Subcutaneous abdominal adipose tissue (tissue), 5 donors: ENCODE measurements around the gene LRP1B.

Source experiments
- H3K27ac ChIP-seq: one replicate; pipeline ENCODE4 v1.7.0; 2013; ENCODE audit warnings: low read depth, mild to moderate bottlenecking, inconsistent platforms, low read length, moderate library complexity
- H3K27me3 ChIP-seq, 5 donors: one replicate each; pipeline ENCODE4 v1.7.0; 2013; ENCODE audit warnings: low read length in 5 of 5, inconsistent platforms in 1 of 5; ENCODE audit not compliant: control insufficient read depth in 5 of 5, insufficient read depth in 4 of 5
- H3K36me3 ChIP-seq, 5 donors: one replicate each; pipeline ENCODE4 v1.7.0; 2013; ENCODE audit warnings: low read length in 5 of 5; ENCODE audit not compliant: control insufficient read depth in 5 of 5, insufficient read depth in 5 of 5
- H3K4me1 ChIP-seq, 5 donors: one replicate each; pipeline ENCODE4 v1.7.0; 2013; ENCODE audit warnings: low read length in 5 of 5, mild to moderate bottlenecking in 3 of 5, moderate library complexity in 1 of 5; ENCODE audit not compliant: control insufficient read depth in 5 of 5, insufficient read depth in 5 of 5
- H3K4me3 ChIP-seq, 5 donors: one replicate each; pipeline ENCODE4 v1.7.0; 2013; ENCODE audit warnings: low read length in 5 of 5, low read depth in 1 of 5
- H3K9ac ChIP-seq, 5 donors: one replicate each; pipeline ENCODE4 v1.7.0; 2013; ENCODE audit warnings: low read length in 5 of 5, mild to moderate bottlenecking in 4 of 5, moderate library complexity in 3 of 5
- H3K9me3 ChIP-seq, 5 donors: one replicate each; pipeline ENCODE4 v1.7.0; 2013; ENCODE audit warnings: low read length in 5 of 5; ENCODE audit not compliant: control insufficient read depth in 5 of 5
- donor health status: healthy.
- donor health status: healthy.
- donor health status: healthy.
- donor health status: healthy.
- donor health status: healthy.

The LRP1B gene

DNA sequence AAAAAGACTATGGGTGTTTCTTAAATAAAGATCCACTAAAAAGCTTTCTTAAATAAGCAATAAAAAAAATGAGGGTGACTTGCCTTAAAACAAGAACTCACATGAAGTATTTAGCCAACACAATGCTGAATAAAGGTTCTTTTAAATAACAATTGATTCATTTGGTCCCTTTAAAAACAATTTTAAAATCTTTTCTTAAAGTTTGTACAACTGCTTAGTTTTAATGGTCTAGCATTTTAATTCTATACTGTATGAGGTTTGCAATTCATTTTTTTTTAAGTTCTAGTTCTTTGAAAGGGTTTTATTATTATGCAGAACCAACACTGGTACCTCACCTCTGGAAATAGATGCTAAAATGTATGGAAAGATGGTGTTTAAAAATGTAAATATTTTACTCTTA lies 1017.5 kb downstream of the LRP1B start:
- H3K27ac ChIP-seq = no peak overlapping the region
- H3K9me3 ChIP-seq = no peaks in the 10 kb centered on the region
- H3K9ac ChIP-seq = no peak overlapping the region
- H3K4me3 ChIP-seq = no peak overlapping the region
- no peaks in the 10 kb centered on the region for H3K4me1 ChIP-seq
- no peaks in the 10 kb centered on the region for H3K36me3 ChIP-seq
- H3K27me3 ChIP-seq = no peaks in the 10 kb centered on the region

DNA sequence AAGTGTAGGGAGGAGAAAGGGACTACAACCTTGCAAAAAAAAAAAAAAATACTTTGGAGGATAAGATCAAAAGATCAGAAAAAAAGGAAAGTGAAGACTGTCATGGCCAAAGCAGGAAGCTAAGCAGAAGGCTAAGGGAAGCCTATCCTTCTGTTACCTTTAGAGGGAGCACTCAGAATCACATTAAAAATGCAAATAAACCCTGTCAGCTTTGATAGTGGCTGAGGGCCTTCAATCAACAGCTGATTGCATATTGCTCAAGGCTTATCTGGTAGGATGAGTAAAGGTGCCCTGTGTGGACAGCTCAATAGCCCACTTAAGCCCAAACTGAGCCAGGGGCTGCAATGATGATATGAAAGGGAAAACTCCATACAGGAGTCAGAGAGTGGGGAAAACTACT lies 1021.2 kb downstream of the LRP1B start:
- Histone ChIP-seq H3K4me1 (no peaks in the 10 kb centered on the region), H3K27me3 (no peaks in the 10 kb centered on the region), H3K27ac (no peak overlapping the region), H3K36me3 (no peaks in the 10 kb centered on the region), H3K9ac (no peak overlapping the region), H3K9me3 (no peaks in the 10 kb centered on the region), H3K4me3 (no peak overlapping the region)

DNA sequence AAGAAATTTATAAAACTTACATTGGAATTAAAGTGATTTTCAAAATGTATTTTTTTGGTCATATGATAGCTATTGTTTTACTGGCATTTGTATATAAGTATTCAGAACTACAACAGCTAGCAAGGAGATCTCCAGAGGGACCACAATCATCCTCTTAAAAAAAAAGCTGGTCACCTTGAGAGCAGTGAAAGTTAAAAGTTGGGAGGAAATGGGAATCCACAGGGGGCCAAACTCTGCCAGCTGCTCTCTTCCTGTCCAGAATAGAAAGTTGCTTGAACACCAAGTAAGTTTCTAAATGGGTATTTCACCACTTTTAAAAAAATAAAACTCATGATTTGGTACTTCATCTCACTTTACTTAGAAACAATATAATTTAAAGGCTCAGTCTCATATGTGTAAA lies 1025.1 kb downstream of the LRP1B start:
- Histone ChIP-seq H3K27me3 (no peaks in the 10 kb centered on the region), H3K9me3 (no peaks in the 10 kb centered on the region), H3K4me1 (no peaks in the 10 kb centered on the region), H3K9ac (no peak overlapping the region), H3K27ac (no peak overlapping the region), H3K4me3 (no peak overlapping the region), H3K36me3 (no peaks in the 10 kb centered on the region)

DNA sequence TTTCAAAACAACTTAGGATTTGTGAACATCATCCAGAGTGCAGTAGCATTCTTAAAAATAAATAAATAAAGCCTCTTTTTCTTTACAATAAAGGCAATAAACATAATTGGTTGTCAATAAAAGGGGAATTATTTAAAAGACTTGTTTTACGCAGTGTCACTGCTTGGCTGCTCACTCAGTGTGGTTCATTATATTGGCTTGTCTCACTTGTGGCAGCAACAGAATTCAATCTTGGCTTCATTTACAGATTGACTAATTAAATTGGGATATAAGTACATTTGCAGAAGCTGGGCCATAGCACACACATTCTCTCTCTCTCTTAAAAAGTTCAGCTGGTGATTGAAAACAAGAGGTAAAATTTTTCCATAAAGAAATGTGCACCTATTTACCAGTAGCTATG lies 1027.6 kb downstream of the LRP1B start:
- H3K36me3 ChIP-seq = no peaks in the 10 kb centered on the region

DNA sequence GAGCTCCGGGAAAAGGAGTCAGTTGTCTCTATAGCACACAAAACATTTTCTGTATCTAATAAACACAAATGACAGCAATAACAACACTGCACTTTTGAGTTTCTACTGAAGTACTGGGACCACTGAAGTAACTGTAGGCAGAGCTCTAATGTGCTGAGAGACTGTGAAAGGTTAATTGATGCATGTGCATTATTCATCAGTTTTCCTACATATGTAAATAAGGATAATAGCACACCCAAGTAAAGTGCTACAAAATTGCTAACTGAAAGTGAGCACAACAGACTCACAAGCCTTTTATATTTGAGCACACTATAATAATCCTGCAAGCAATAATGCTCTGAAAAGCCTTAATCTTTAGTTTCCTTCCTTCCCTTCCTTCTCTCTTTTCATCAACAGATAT lies 1051.6 kb downstream of the LRP1B start:
- Histone ChIP-seq H3K27me3 (no peaks in the 10 kb centered on the region), H3K27ac (no peak overlapping the region), H3K9ac (no peak overlapping the region), H3K9me3 (no peaks in the 10 kb centered on the region), H3K4me1 (no peaks in the 10 kb centered on the region), H3K4me3 (no peak overlapping the region), H3K36me3 (no peaks in the 10 kb centered on the region)

More for the DNA sequence above, 1027.6 kb downstream of the LRP1B start:
- Histone ChIP-seq H3K4me1 (no peaks in the 10 kb centered on the region), H3K27ac (no peak overlapping the region), H3K9me3 (no peaks in the 10 kb centered on the region), H3K9ac (no peak overlapping the region), H3K27me3 (no peaks in the 10 kb centered on the region), H3K4me3 (no peak overlapping the region)

DNA sequence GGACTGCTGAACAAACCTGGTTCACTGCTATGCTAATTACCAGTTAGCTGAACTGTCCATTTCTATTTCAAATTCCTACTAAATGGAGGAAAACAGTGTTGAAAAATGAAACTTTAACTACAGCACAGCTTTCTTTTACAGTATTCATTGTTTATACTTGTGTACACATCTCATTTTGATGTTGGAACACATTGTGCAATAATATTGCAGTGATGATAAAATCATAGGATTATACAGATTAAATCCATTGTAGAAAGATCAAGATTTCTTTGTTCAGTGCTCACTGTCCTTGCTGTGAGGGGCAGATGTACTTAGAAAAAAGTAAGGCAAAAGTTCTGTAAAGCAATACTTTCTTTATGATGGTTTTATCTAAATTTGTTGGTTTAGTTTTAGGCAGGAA lies 1055.1 kb downstream of the LRP1B start:
- H3K4me1 ChIP-seq = no peaks in the 10 kb centered on the region

DNA sequence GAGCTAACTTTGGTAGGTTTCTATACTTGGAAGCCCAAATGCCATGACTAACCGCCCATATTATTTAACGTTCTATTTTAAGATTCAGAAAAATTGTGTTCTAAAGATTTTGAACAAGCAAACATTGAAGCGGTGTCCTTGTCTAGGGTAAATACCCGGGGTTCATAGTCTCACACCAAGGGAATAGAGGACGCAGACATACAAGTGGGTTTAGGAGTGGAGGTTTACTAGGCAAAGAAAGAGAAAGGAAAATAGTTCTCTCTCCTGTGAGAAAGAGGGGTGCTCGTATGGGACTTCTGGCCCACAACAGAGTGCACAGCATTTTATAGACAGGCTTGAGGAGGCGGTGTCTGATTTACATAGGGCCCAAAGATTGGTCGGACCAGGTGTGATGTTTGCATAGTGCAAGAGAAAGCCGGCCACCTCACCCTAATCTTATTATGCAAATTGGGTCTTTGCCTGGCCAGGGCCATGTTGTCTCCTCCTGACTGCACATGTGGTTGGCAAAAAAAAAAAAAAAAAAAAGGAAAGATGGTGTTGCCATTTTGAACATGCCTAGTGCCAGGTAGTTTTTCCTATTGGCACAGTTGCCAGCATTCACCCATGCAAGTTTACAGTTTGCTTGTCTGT lies 1062.6 kb downstream of the LRP1B start:
- Histone ChIP-seq H3K9ac (no peak overlapping the region), H3K36me3 (no peaks in the 10 kb centered on the region), H3K4me3 (no peak overlapping the region), H3K9me3 (no peaks in the 10 kb centered on the region), H3K27me3 (no peaks in the 10 kb centered on the region), H3K27ac (no peak overlapping the region), H3K4me1 (no peaks in the 10 kb centered on the region)

More for the DNA sequence above, 1055.1 kb downstream of the LRP1B start:
- Histone ChIP-seq H3K36me3 (no peaks in the 10 kb centered on the region), H3K27ac (no peak overlapping the region), H3K4me3 (no peak overlapping the region), H3K9ac (no peak overlapping the region), H3K9me3 (no peaks in the 10 kb centered on the region), H3K27me3 (no peaks in the 10 kb centered on the region)

DNA sequence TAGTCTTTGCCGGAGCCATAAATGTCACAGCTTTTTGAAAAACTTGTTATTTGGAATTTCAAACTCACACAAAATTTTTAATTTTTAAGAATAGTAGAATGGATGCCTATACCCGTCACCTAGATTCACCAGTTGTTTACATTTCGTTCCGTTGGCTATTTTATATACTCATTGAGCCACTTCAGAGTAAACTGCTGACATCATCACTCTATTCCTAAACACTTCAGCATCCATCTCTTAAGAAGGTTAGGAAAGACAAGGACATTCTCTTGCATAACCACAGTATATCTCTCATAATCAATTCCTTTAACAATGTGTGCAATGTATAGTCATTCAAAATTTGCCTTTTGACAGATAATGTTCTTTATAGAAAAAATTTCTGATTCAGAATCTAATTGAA lies 1065.8 kb downstream of the LRP1B start:
- H3K36me3 ChIP-seq = no peaks in the 10 kb centered on the region
- H3K27me3 ChIP-seq = no peaks in the 10 kb centered on the region
- H3K27ac ChIP-seq = no peak overlapping the region
- no peaks in the 10 kb centered on the region for H3K4me1 ChIP-seq
- no peak overlapping the region for H3K4me3 ChIP-seq
- H3K9me3 ChIP-seq = no peaks in the 10 kb centered on the region
- H3K9ac ChIP-seq = no peak overlapping the region

DNA sequence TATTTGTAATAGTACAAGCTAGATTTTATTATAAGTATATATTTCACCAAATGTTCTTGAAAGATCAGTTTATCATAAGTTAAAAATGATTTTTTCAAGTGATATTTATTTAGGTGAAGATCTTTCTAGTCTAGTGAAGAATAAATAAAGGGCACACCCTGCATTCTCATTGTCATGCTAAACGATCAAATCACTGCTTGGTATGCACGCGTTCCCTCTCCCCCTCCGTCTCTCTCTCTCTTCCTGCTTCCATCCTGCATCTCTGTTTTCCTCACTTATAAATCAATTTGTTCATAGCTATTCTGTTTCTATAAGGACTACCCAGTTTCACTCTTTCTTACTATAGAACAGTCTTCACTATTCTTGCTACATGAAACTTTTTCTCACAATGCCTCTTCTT lies 1067.4 kb downstream of the LRP1B start:
- Histone ChIP-seq H3K27me3 (no peaks in the 10 kb centered on the region), H3K9ac (no peak overlapping the region), H3K9me3 (no peaks in the 10 kb centered on the region), H3K4me1 (no peaks in the 10 kb centered on the region), H3K36me3 (no peaks in the 10 kb centered on the region), H3K27ac (no peak overlapping the region), H3K4me3 (no peak overlapping the region)

DNA sequence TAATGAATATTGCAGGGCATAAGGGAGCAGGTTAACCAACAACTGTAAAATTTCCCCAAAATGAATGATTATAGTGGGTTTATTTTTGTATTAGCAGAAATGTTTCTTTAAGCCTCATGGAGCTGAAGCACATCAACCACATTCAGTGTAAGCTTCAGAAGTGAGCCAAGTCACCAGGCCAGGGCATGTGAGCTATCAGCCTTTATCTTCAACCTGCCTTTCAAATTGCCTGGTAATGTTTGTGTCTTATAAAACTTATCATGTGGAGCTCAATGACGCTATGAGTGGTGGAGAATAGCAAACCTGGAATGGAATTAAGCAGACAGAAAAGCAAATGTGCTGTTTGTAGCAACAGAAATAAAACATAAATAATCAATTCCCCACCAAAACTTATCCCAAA lies 1068.4 kb downstream of the LRP1B start:
- Histone ChIP-seq H3K4me1 (no peaks in the 10 kb centered on the region), H3K4me3 (no peak overlapping the region)

DNA sequence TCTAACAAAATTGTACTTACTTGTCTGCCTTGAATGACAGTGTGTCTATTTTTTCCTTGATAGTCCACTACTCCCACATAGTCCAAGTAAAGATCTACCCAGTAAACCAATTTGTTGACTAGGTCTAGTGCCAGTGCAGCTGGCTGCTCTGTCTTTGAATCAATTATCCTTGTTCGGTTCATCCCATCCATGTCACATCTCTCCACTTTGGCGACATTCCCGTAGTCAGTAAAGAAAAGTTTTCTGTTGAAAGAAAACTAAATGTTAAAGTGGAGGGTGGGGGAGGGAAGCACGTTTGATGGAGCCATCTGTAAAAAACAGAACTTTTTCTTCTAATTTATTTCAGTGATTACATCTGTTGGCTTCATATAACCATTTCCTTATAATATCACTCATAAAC lies 1068.8 kb downstream of the LRP1B start:
- H3K4me3 ChIP-seq = no peak overlapping the region
- no peaks in the 10 kb centered on the region for H3K9me3 ChIP-seq
- no peak overlapping the region for H3K9ac ChIP-seq
- H3K27ac ChIP-seq = no peak overlapping the region
- H3K27me3 ChIP-seq = no peaks in the 10 kb centered on the region
- no peaks in the 10 kb centered on the region for H3K36me3 ChIP-seq
- no peaks in the 10 kb centered on the region for H3K4me1 ChIP-seq

More for the DNA sequence above, 1068.4 kb downstream of the LRP1B start:
- no peak overlapping the region for H3K27ac ChIP-seq
- H3K9ac ChIP-seq = no peak overlapping the region
- H3K9me3 ChIP-seq = no peaks in the 10 kb centered on the region
- no peaks in the 10 kb centered on the region for H3K36me3 ChIP-seq
- no peaks in the 10 kb centered on the region for H3K27me3 ChIP-seq
